GM21717 (cell line): ENCODE measurements around the gene ZBTB2.

Experiments used
- ATAC-seq: cut with Tn5 transposase; IDR thresholded peaks from one replicate; pipeline ENCODE4 v1.9.1; 2021; ENCODE audit warnings: mild to moderate bottlenecking, moderate library complexity; ENCODE audit not compliant: unreplicated experiment

Gene ZBTB2, protein sequence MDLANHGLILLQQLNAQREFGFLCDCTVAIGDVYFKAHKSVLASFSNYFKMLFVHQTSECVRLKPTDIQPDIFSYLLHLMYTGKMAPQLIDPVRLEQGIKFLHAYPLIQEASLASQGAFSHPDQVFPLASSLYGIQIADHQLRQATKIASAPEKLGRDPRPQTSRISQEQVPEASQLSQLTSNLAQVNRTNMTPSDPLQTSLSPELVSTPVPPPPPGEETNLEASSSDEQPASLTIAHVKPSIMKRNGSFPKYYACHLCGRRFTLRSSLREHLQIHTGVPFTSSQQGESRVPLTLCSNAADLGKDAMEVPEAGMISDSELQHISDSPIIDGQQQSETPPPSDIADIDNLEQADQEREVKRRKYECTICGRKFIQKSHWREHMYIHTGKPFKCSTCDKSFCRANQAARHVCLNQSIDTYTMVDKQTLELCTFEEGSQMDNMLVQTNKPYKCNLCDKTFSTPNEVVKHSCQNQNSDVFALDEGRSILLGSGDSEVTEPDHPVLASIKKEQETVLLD

DNA sequence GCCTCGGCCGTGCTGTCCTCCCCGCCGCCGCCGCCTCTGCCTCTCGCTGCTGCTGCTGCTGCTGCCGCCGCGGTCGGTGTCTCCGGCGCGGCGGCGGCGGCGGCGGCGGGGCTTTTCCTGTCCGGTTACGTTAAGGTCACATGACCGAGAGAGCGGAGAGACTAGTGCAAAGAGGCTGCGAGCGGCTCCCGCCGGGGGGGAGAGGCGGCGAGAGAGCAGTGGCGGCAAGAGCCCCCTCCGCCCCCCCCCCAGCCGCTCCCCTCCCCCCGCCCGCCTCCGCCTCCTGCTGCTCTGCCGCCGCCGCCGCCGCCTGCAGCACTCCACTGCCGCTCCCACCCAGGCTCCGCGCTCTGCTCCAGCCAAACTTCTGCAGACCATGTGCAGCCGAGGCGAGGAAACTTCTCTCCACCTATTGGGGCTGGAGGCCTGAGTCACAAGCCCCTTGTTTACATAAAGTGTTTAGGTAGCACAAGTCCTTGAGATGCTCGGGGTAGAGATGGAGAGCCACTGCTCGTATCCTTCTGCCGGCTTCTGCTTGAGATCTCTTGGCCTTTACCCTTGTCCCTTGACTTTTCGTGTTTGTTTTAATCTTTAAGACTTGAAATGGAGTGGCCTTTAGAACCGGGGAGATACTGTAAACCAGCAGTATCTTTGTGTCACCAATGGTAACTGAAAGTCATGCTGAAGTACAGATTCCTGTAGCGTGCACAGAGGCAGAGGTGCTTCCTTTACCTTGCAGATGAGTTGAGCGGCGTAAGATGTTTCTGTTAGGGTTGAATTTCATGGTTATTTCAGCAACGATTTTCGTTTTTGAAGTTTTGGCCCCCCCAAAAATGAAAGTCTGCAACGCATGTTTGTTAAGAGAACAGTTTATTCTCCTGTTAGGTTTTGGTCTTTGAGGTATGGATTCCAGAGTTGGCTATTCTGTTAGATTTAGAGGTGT is at the start of gene ZBTB2:
TSS of gene ZBTB2 (minus strand) at position 89 of the 943 bp plus-strand sequence. CDS start 17,922 bp downstream, outside the sequence.
- ATAC-seq, result peak; percentile 16

DNA sequence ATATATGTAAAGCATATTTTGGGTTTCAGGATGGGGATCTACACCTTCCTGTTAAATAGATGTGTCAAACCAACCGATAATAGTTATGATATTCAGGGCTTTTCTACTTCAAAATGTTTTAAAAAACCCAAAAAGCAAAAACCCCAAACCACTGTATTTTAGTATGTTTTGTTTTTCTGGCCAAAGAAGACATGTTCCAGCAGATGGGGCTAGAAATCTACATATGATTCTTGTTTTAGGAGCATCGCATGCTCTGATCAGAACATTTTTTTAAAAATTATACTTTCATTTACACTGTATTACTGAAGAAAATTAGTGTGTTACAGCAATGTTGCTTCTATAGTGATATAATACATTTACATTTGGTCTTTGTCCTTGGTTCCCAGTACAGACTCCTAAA is 49.6 kb upstream of the ZBTB2 start:
- ATAC-seq, result no peak

DNA sequence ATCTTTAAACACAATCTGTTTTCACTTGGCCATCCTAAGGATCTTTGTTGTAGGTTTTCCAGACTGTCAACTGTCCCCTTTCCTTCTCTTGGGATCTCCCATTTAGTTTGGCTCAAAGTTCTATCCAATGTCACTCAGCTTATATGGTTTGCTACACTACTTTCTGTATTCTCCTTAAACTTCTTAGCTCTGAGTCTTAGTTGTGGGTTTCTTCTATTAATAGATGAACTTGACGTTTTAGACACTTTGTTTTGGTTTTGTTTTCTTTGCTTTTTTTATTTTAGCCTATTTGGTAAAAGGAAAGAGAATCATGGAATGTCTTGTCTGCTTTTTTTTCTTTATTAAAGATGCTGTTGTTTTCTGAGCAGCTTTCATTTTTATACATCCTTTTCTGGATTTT is 49.1 kb upstream of the ZBTB2 start:
- ATAC-seq, result peak; percentile 65

DNA sequence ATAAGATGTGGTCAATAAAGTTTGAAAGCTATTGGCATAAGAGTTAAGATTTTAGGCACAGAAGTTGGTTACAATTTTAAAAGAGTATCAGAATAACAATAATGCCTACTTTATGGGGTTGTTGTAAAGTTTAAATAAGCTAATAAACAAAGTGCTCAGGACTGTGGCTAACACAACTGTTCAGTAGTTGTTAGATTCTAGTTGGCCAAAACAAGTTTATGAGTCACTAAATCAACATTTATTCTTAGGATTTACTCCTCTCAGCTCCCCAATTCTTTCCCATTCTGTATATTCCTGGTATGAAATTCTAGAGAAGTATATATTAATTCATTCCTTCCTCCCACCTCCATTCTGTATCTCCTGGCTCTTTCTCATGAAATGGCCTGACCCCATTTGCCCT is 46.0 kb upstream of the ZBTB2 start:
- no peak for ATAC-seq

DNA sequence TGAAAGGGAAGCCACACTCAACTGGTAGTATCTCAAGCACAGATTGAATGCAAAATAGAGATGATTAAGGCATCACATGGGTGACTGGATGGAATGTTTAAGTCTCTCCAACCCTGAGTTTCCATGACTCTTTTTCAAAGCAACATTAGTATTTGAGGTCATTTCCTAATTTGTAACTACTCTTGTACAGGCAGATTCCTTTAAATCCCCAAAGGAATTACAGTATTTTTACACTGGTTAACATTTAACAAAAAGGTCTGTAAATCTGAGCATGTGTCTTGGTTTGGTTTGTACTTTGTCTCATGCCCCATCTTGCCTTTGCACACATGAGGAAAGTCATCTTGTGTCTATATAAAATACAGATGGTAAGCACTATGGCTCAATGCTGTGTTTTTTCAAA is 45.4 kb upstream of the ZBTB2 start:
- ATAC-seq, result no peak

DNA sequence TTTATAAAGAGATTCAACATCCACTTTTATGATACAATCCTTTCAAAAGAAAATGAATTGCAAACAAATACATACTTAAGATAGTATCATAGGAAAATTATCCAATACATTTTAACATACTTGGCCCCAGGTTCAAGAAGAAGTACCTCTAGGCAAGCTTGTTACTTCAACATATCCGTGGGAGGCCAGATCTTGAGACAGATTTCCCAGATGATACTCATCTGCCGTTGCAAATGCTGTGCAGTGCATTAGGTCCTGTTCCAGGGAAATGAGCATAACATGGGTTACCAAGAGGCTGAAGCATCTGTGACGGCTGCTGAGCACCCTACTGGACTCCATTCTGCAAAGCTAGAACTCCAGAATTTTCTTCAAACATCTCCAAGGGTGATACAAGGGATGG is 44.9 kb upstream of the ZBTB2 start:
- no peak for ATAC-seq

DNA sequence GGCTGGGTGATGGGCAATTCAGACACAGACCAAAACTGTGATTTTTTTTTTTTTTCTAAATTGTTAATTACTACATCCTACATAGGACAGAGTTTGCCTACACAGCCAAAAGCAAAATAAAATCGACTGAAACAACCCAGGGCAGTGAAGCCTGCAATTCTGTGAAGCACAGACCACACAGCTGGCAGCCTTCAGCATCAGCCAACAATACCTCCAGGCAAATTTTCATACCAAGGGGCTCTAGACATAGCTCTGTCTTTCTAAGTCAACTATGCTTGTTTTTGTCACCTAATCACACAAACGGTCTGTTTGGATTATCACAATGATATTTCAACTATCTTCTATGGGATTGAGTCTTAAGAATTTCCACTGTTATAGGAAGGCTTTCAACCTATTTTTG is 43.0 kb upstream of the ZBTB2 start:
- ATAC-seq, result no peak

DNA sequence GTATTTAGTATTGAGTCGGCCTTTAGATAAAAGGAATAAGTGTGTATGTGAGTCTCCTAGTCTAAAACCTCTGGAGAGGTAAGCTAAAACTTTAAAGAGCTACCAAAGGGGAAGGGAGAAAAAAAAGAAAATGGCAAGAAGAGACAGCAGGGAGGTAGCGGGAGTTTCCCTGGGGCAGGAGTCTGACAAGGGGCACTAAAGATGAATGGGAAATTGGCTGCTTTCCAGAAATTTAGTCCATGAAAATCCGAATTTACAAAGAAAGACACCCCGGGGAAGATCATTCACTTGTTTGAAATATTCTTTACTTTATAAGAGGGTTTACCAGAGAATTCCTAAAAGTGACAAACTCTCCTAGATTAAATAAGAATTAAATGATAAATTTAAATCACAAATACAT is 41.3 kb upstream of the ZBTB2 start:
- ATAC-seq, result no peak

DNA sequence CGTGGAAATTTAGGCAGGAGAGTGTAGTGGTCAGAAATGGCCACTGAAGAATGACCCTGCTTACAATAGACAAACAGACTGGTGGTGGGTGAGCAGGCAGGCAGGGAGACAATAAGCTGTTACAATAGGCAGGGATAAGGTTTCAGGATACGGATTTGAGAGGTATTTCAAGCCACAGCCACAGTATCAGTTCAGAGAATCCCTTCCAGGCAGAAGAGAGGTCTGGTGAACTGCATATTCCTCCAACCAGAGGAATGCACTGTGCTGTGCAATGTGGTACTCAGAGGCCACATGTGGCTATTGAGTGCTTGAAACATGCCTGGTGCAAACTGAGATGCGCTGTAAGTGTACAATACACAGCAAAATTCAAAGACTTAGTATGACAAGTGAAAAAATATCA is 40.0 kb upstream of the ZBTB2 start:
- ATAC-seq, result no peak

DNA sequence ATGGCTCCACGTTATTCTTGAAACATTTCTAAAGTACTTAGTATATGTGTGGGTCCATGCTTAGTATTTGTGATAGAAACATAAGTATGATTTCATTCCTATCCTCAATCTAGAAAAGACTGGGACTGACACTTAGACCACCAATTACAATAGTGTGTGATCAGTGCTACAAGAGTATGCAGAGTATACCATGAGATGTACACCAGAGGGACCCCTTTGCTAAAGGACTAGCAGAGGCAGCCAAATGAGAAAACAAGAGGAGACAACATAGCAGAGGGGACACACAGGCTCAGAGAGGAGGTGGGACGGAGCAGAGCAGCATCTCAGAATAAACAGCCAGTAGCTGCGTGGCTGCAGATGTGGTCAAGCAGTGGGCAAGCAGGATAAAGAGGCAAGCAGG is 39.5 kb upstream of the ZBTB2 start:
- no peak for ATAC-seq

DNA sequence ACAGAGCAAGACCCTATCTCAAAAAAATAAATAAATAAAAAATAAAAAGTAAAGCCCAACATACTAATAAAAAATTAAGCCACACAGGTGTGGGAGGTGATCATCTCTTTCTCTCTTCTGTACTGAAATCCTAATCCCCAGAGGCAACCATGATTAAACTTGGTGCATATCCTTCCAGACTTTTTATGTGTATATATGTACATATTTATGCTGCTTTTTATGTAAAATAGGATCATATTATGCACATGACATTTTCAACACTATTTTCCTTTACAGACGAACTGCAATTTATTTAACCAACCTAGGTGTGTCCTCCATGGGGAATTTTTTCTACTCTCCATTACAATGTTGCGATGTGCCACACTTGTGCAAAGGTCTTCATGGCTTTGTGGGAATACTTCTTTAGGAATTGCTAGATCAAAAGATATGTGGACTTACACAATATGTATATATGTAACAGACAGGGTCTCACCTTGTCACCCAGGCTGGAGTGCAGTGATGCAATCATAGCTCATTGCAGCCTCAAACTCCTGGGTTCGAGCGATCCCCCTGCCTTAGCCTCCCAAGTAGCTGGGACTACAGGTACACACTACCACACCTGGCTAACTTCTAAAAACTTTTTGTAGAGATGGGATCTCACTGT is 36.9 kb upstream of the ZBTB2 start:
- no peak for ATAC-seq

DNA sequence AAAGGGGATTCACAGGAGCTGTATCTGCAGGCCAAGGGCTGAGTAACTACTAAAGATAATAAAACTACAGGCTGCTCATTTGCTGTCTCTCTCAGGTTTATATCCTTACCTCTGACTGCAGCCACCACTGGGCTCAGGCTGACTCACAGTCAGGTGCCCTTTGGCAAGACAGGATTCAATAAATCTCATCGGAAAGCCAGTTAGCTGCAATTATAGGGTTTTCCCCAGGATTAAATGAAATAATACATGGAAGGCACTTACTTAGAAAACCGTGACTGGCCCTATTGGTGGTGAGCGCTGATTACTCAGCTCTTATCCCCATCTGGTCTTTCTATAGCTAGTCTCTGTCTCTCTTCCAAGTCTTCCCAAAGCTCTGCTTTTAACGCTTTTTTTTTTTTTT is 34.2 kb upstream of the ZBTB2 start:
- no peak for ATAC-seq

DNA sequence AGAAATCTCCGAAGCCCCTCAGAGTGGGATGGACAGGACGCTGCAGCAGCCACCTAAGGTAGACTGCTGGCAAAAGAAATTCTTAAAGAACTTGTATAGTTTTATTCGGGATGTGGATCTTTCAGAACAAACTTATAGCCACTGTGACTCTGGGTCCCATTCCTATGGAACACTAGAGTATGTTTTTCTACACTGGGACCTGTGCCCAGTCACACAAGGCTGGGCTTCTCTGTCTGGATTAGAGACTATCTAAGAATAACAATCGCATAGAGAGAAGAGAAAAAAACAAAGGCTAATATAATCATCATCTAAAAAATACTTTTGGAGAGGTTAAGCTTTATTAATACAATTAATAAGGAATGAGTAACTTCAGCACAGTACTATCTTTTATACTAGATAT is 31.6 kb upstream of the ZBTB2 start:
- no peak for ATAC-seq

DNA sequence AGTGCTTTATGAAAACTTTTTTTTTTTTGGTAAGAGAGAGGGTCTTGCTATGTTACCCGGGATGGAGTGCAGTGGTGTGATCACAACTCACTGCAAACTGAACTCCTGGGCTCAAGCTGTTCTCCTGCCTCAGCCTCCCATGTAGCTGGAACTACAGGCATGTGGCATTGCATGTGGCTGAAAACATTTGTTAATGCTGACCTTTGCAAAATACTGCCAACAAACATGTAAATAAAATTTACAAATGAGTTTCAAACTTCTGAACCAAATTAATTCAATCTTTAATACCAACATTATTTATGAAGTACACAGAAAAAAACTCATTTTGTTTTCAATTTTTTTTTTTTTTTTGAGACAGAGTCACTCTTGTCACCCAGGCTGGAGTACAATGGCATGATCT is 26.1 kb upstream of the ZBTB2 start:
- ATAC-seq, result no peak

DNA sequence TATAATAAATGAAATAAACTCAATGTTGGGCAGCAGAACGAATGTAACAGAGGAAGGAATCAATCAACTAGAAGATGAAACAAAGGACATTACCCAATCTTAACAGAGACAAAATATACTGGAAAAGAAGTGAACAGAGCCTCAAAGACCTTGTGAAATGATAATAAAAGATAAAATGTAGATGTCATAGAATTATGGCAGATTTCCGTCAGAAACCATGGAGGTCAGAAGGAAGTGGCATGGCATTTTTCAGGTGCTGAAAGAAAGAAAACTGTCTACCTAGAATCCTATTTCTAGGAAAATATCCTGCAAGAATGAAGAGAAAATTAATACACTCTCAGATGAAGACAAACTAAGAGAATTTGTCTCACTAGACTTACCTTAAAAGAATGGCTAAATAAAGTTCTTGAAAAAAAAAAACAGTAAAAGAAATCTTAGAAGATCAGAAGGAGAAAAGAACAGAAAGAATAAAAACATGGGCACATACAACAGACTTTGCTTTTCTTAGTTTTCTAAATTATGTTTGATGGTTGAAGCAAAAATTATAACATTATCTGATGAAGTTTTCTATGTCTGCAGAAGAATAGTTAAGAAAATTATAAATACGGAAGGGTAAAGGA is 23.4 kb upstream of the ZBTB2 start:
- ATAC-seq, result no peak

DNA sequence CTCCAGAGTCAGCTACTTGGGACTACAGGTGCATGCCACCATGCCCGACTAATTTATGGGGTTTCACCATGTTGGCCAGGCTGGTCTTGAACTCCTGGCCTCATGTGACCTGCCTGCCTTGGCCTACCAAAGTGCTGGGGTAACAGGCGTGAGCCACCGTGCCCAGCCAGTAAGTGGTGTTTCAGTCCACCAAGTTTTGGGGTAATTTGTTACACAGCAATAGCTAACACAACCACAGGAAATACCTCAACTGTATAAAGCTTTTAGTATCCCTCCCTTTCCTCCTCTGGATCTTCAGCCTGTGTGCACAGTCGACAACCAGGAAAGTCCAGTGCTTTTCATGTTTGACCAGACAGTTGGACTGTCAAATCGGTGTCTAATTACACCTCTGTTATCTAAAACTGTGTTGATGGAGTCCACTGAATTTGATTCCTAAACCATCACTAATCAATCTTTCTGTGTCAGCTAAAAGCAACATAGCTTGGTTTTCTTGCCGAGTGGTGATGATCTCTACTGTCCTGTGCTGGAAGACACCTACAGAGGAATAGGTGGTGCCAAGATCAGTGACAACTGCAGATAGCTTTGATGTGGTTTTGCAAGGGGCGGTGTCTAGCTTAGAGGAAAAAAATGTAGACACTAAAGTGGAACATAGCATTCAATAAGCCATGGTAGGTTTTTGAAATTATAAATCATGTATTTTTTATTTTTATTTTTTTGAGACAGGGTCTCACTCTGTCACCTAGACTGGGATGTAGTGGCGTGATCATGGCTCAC is 22.2 kb upstream of the ZBTB2 start:
- no peak for ATAC-seq

DNA sequence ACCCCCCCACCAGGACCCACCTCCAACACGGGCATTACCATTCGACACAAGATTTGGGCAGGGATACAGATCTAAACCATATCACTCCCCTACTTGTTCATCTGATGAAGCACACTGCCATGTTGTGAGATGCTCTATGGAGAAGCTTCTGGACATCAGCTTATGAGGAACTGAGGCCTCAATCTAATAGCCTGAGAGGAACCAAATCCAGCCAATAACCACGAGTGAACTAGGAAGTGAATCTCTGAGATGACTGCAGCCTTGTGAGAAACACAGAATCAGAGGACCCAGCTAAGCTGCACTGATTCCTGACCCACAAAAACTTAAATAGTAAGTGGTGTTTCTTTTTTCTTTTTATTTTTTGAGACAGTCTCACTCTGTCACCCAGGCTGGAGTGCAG is 21.6 kb upstream of the ZBTB2 start:
- ATAC-seq, result no peak

DNA sequence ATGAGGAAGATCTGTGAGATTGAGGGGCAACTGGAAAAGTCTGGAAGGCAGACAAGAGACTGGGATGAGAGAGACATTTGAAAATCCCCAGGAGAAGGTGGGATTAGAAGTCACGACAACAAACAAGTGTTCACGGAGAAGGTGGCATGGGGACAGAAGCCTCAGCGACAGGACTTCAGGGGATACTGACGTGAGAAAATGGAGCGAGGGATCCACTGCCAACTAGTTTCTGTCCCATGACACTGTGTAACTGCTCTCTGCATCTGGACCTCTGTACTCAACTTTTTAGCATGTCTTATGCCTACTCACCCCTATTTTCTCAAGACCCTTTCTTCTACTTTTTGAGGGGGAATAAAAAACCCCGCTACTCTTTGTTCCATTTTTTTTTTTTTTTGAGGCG is 18.3 kb upstream of the ZBTB2 start:
- no peak for ATAC-seq

DNA sequence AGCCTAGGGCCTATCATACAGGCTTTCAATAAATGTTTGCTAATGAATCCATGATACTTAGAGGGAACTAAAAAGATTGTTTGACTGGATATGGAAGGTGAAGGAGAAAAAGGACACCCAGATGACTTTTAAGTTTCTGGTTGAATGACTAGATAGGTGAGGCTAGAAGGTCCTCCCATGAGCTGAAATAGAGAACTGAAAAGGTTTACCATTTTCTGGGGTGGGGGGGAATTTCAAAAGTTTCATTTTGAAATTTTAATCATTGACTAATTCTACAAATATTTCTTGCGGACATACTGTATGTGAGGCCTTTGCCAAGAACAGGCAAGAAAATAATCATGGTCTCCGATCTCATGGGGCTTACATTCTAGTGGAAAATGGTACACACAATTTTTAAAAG is 17.9 kb upstream of the ZBTB2 start:
- ATAC-seq, result peak; percentile 56

DNA sequence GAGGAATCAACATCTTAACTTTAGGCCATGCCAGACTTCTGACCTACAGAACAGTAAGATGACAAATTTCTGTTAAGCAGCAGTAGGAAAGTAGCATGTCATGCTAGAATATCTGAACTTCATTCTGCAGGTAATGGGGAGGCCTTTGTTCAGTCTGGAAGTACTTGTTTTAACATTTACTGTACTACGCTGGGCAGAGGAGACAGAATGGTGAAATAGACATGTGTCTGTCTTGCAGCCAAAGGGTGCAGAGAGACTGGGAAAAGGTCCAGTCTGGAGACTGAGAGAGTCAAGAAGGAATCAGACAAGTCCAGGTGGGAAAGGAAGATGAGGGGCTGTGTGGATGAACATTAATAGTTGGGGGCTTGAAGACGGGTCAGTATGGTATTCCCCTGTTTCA is 17.5 kb upstream of the ZBTB2 start:
- ATAC-seq, result no peak
